GM04503 (cell line): ENCODE results near the gene IL17RC.
"Not testable (repeated sequence)": the region's sequence is repeated elsewhere in the genome, so short reads cannot be mapped to it uniquely, and the experiment has no call there.

Experiments
- DNase-seq: peaks from one replicate; pipeline ENCODE4 v3.0.0-alpha.2; 2012; ENCODE audit warnings: low read depth

IL17RC gene

GRCh38 chr3:9893739-9894138, 23.2 kb upstream of the IL17RC start:
- no peak for DNase-seq

GRCh38 chr3:9895715-9896114, 21.2 kb upstream of the IL17RC start:
- not testable (repeated sequence) for DNase-seq

GRCh38 chr3:9896755-9897407, 20.0 kb upstream of the IL17RC start:
- not testable (repeated sequence) for DNase-seq

GRCh38 chr3:9897408-9898372, 19.2 kb upstream of the IL17RC start:
- no peak for DNase-seq

- no peak for DNase-seq
Measured at GRCh38 chr3:9898467-9899241, 18.2 kb upstream of the IL17RC start.

- DNase-seq, result no peak
Measured at GRCh38 chr3:9899289-9899791, 17.6 kb upstream of the IL17RC start.

- DNase-seq, result not testable (repeated sequence)
Measured at GRCh38 chr3:9900965-9901415, 15.9 kb upstream of the IL17RC start.

- no peak for DNase-seq
Measured at GRCh38 chr3:9901967-9902366, 14.9 kb upstream of the IL17RC start.

GRCh38 chr3:9902372-9903237, 14.3 kb upstream of the IL17RC start, which contains the start of gene IL17RE:
Gene IL17RE (plus strand): TSS chr3:9902848. CDS start chr3:9902933, 85 bp downstream.
- no peak for DNase-seq

GRCh38 chr3:9903238-9903624, 13.7 kb upstream of the IL17RC start:
- DNase-seq, result no peak

- no peak for DNase-seq
Measured at GRCh38 chr3:9903904-9904303, 13.0 kb upstream of the IL17RC start.

GRCh38 chr3:9906480-9906879, 10.4 kb upstream of the IL17RC start:
- no peak for DNase-seq

GRCh38 chr3:9908286-9908685, 8.6 kb upstream of the IL17RC start:
- no peak for DNase-seq

GRCh38 chr3:9909221-9910013, 7.5 kb upstream of the IL17RC start:
- DNase-seq, result no peak

GRCh38 chr3:9911863-9912262, 5.0 kb upstream of the IL17RC start:
- DNase-seq, result no peak

- no peak for DNase-seq
Measured at GRCh38 chr3:9912294-9912935, 4.5 kb upstream of the IL17RC start.

GRCh38 chr3:9913601-9914000, 3.3 kb upstream of the IL17RC start:
- DNase-seq, result no peak

- no peak for DNase-seq
Measured at GRCh38 chr3:9914011-9914410, 2.9 kb upstream of the IL17RC start.

GRCh38 chr3:9914559-9915253, 2.2 kb upstream of the IL17RC start:
- no peak for DNase-seq
